ENCODE measurements around the gene ACOXL. TPM values are rescaled to one million over a fixed set of nuclear protein-coding genes. Genes with fewer than 3 reads are reported as not detected.

Gene ACOXL
- total and polyA plus RNA-seq, 10 of the 15 experiments (the other 5 are each of a cell fraction or from before 2014, with no cell fraction given): 0.05 to 1.3 (median 0.71) TPM

DNA sequence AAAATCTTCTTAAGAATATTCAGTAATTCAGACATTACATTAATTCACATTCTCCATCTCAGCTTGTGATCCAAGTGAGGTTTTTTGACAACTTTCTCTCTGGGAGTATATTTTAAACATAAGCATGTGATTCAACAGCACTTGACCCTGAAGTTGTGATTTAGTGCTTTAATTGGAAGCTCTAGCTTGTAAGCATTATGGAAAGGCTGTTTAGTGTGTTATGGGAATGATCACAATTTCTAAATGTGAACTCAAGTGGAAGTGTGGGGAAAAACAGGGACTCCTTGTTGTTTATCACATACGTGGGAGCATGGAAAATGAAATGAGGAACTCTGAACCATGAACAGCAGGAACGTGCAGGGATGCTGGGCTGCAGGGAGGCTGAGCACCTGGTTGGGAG lies 239.4 kb downstream of the ACOXL start:
- H3K4me3 ChIP-seq: no peak overlapping the region
- ATAC-seq (no peak), FAIRE-seq (no peak), DNase-seq (ENCODE audit: low read depth, low spot score) (no peak)
- H3K36me3 ChIP-seq (ENCODE audit: control insufficient read depth in 2 of 2, insufficient read depth in 2 of 2, low read length in 1 of 2): no peaks in the 10 kb centered on the region
- TF ChIP-seq, protein P1, sequence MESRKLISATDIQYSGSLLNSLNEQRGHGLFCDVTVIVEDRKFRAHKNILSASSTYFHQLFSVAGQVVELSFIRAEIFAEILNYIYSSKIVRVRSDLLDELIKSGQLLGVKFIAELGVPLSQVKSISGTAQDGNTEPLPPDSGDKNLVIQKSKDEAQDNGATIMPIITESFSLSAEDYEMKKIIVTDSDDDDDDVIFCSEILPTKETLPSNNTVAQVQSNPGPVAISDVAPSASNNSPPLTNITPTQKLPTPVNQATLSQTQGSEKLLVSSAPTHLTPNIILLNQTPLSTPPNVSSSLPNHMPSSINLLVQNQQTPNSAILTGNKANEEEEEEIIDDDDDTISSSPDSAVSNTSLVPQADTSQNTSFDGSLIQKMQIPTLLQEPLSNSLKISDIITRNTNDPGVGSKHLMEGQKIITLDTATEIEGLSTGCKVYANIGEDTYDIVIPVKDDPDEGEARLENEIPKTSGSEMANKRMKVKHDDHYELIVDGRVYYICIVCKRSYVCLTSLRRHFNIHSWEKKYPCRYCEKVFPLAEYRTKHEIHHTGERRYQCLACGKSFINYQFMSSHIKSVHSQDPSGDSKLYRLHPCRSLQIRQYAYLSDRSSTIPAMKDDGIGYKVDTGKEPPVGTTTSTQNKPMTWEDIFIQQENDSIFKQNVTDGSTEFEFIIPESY (IDR thresholded peaks at IDR 0.05): no peak
- TF ChIP-seq ZNF384 (IDR thresholded peaks at IDR 0.05; ENCODE audit: borderline replicate concordance, low read depth, low read length) (no peak), DPF2 (IDR thresholded peaks at IDR 0.05) (no peak), KLF5 (IDR thresholded peaks at IDR 0.05; ENCODE audit: partially characterized antibody) (no peak), SMARCA5 (IDR thresholded peaks at IDR 0.05) (no peak), HDAC6 (IDR thresholded peaks at IDR 0.05; ENCODE audit: unreplicated experiment) (no peak), HDGF (IDR thresholded peaks at IDR 0.05) (no peak), TARDBP (IDR thresholded peaks at IDR 0.05; ENCODE audit: borderline replicate concordance) (no peak), BRCA1 (IDR thresholded peaks at IDR 0.05; ENCODE audit: low read depth, low read length) (no peak)
- TF ChIP-seq, protein P2, sequence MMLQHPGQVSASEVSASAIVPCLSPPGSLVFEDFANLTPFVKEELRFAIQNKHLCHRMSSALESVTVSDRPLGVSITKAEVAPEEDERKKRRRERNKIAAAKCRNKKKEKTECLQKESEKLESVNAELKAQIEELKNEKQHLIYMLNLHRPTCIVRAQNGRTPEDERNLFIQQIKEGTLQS (IDR thresholded peaks at IDR 0.05; ENCODE audit: borderline replicate concordance, extremely low read depth, low read depth, low read length): no peak
- TF ChIP-seq, protein P3, sequence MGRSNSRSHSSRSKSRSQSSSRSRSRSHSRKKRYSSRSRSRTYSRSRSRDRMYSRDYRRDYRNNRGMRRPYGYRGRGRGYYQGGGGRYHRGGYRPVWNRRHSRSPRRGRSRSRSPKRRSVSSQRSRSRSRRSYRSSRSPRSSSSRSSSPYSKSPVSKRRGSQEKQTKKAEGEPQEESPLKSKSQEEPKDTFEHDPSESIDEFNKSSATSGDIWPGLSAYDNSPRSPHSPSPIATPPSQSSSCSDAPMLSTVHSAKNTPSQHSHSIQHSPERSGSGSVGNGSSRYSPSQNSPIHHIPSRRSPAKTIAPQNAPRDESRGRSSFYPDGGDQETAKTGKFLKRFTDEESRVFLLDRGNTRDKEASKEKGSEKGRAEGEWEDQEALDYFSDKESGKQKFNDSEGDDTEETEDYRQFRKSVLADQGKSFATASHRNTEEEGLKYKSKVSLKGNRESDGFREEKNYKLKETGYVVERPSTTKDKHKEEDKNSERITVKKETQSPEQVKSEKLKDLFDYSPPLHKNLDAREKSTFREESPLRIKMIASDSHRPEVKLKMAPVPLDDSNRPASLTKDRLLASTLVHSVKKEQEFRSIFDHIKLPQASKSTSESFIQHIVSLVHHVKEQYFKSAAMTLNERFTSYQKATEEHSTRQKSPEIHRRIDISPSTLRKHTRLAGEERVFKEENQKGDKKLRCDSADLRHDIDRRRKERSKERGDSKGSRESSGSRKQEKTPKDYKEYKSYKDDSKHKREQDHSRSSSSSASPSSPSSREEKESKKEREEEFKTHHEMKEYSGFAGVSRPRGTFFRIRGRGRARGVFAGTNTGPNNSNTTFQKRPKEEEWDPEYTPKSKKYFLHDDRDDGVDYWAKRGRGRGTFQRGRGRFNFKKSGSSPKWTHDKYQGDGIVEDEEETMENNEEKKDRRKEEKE (IDR thresholded peaks at IDR 0.05): no peak
- TF ChIP-seq, protein P4, sequence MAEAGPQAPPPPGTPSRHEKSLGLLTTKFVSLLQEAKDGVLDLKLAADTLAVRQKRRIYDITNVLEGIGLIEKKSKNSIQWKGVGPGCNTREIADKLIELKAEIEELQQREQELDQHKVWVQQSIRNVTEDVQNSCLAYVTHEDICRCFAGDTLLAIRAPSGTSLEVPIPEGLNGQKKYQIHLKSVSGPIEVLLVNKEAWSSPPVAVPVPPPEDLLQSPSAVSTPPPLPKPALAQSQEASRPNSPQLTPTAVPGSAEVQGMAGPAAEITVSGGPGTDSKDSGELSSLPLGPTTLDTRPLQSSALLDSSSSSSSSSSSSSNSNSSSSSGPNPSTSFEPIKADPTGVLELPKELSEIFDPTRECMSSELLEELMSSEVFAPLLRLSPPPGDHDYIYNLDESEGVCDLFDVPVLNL (IDR thresholded peaks at IDR 0.05; ENCODE audit: low read depth, low read length): no peak
- ChIA-PET SMC1A (ENCODE audit: uncharacterized antibody, unreplicated experiment) (interaction anchor here (2.2 kb wide), 1 partner anchor 9 kb away, joined by 10 read pairs; no protein-coding TSS in a partner anchor), RAD21 (ENCODE audit: unreplicated experiment) (no interaction called here), CTCF (no interaction called here), POLR2A (no interaction called here)
- H3K4me1 ChIP-seq (ENCODE audit: control insufficient read depth, insufficient read depth, low read length): no peaks in the 10 kb centered on the region
- H3K9ac ChIP-seq (ENCODE audit: control insufficient read depth, insufficient read depth, low read length): no peak overlapping the region
- in situ Hi-C loops (cut with MboI): no loop called here
- no peak overlapping the region for H3K4me2 ChIP-seq (ENCODE audit: control insufficient read depth, insufficient read depth)
- H4K20me1 ChIP-seq (ENCODE audit: control insufficient read depth, insufficient read depth): no peaks in the 10 kb centered on the region
- WGBS (ENCODE audit: insufficient coverage, insufficient replicate concordance, low lambda C conversion rate, missing lambda C conversion rate): 2% methylated on average over 2 of the region's 2 CpGs
- BruUV-seq (replicated peaks): no TSS peak
- peaks cover 4% of the 10 kb centered on the region; the same call in 1 of the 3 replicates for H3K9me3 ChIP-seq (replicated peaks; ENCODE audit: control insufficient read depth, insufficient read depth, low read length)
- H3K27ac ChIP-seq (ENCODE audit: control insufficient read depth, insufficient read depth): no peak overlapping the region
- peaks cover 0 to 2% of the 10 kb centered on the region in 2 experiments; a peak in 3 of 4 replicates for H3K27me3 ChIP-seq (replicated peaks in 1 of 2; ENCODE audit: control insufficient read depth in 2 of 2, insufficient read depth in 2 of 2, low read length in 1 of 2)
- no peak overlapping the region for H2AFZ ChIP-seq (ENCODE audit: control insufficient read depth, low read depth, low read length)
- intact Hi-C loops (cut with micrococcal nuclease; ENCODE audit: unreplicated experiment): no loop called here
- H3K79me2 ChIP-seq (ENCODE audit: control insufficient read depth, insufficient read depth, low read length): no peaks in the 10 kb centered on the region

Measured in GM12878 (cell line).